GM23248 (cell line): ENCODE measurements around the gene CNTLN.

ENCODE experiments used
- EZH2 ChIP-seq: fragments of 200-600 bp; sonication (generic); IDR thresholded peaks from 2 replicates; pipeline ENCODE4 v1.6.1; 2018; ENCODE audit warnings: antibody characterized with exemption, mild to moderate bottlenecking; ENCODE audit not compliant: insufficient read depth, poor library complexity, severe bottlenecking
- EZH2phosphoT487 ChIP-seq: fragments of 200-600 bp; sonication (generic); IDR thresholded peaks from 2 replicates; pipeline ENCODE4 v1.6.1; 2018; ENCODE audit warnings: antibody characterized with exemption, moderate library complexity, mild to moderate bottlenecking, low read depth; ENCODE audit not compliant: insufficient read depth

DNA sequence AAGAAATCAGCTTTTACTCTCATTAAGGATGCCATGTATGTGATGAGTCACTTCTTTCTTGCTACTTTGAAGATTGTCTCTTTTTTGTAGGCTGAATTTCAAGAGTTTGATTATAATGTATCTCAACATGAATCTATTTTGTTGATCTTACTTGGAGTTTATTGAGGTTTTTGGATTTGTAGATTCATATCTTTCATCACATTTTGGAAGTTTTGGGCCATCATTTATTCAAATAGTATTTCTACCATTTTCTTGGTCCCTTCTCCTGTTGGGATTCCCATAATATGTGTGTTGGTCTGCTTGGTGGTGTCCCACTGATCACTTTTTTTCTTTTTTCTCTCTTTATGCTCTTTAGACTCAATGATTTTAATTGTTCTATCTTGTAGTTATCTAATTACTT is 116.3 kb downstream of the CNTLN start:
- TF ChIP-seq EZH2 (no peak), EZH2phosphoT487 (no peak)
